NOMO-1 treated with DMSO at 0.1 percent for 48 hours (cell line): ENCODE results near the gene DHCR24.

Experiments used
- DNase-seq: peaks from one replicate; lab custom pipeline; 2025; ENCODE audit not compliant: unreplicated experiment; lab: John Stamatoyannopoulos, UW

DHCR24 gene

GRCh38 chr1:54803761-54804470 is 83.1 kb downstream of the DHCR24 start:
- no peak for DNase-seq

- DNase-seq = peak; percentile 64
Observed at GRCh38 chr1:54800899-54801759, 85.9 kb downstream of the DHCR24 start, which contains the start of gene TTC22. TSS of gene TTC22 (minus strand) at chr1:54801323. CDS start at chr1:54801163, 160 bp downstream.

- DNase-seq = no peak
Observed at GRCh38 chr1:54800041-54800898, 86.7 kb downstream of the DHCR24 start.
